Fibroblast of skin of scalp (primary cell): Measurements from ENCODE around the gene RAB5IF.
"Not testable (repeated sequence)": the region's sequence is repeated elsewhere in the genome, so short reads cannot be mapped to it uniquely, and the experiment has no call there.

Experiments
- DNase-seq: peaks from one replicate; pipeline ENCODE4 v3.0.0-alpha.2; 2013

RAB5IF gene

GRCh38 chr20:36631646-36632045 lies 26.1 kb downstream of the RAB5IF start:
- DNase-seq = no peak

- no peak for DNase-seq
These were observed 26.5 kb downstream of the RAB5IF start for GRCh38 chr20:36632147-36632486.

GRCh38 chr20:36632487-36633284 lies 27.1 kb downstream of the RAB5IF start:
- no peak for DNase-seq

- DNase-seq = no peak
These were observed 27.8 kb downstream of the RAB5IF start for GRCh38 chr20:36633285-36633772.

- no peak for DNase-seq
These were observed 28.8 kb downstream of the RAB5IF start for GRCh38 chr20:36634342-36634741.

GRCh38 chr20:36638876-36639400 lies 33.4 kb downstream of the RAB5IF start:
- DNase-seq = not testable (repeated sequence)

GRCh38 chr20:36641506-36641843 lies 35.9 kb downstream of the RAB5IF start:
- no peak for DNase-seq

GRCh38 chr20:36642136-36642535 lies 36.6 kb downstream of the RAB5IF start:
- DNase-seq = no peak

GRCh38 chr20:36644032-36644705 lies 38.6 kb downstream of the RAB5IF start:
- no peak for DNase-seq

- DNase-seq = no peak
These were observed 39.1 kb downstream of the RAB5IF start for GRCh38 chr20:36644706-36645095.

GRCh38 chr20:36645353-36645752 lies 39.8 kb downstream of the RAB5IF start:
- no peak for DNase-seq

- no peak for DNase-seq
These were observed 40.4 kb downstream of the RAB5IF start, which contains the start of gene SLA2 for GRCh38 chr20:36645998-36646397. Gene SLA2, minus strand, starts transcription at chr20:36646196. Its CDS starts 4,861 bp downstream, at chr20:36641335.

- no peak for DNase-seq
These were observed 41.1 kb downstream of the RAB5IF start for GRCh38 chr20:36646678-36647077.

GRCh38 chr20:36647196-36648121 lies 41.9 kb downstream of the RAB5IF start:
- no peak for DNase-seq

GRCh38 chr20:36653456-36653855 lies 47.9 kb downstream of the RAB5IF start:
- no peak for DNase-seq

GRCh38 chr20:36654506-36654905 lies 48.9 kb downstream of the RAB5IF start:
- no peak for DNase-seq

GRCh38 chr20:36655004-36655403 lies 49.4 kb downstream of the RAB5IF start:
- DNase-seq = no peak

- DNase-seq = no peak
These were observed 51.2 kb downstream of the RAB5IF start for GRCh38 chr20:36656733-36657132.

GRCh38 chr20:36658300-36658699 lies 52.7 kb downstream of the RAB5IF start:
- no peak for DNase-seq
